ENCODE data around the gene ATP1A3.
"Not testable (repeated sequence)": the region's sequence is repeated elsewhere in the genome, so short reads cannot be mapped to it uniquely, and the experiment has no call there.

The ATP1A3 gene

DNA sequence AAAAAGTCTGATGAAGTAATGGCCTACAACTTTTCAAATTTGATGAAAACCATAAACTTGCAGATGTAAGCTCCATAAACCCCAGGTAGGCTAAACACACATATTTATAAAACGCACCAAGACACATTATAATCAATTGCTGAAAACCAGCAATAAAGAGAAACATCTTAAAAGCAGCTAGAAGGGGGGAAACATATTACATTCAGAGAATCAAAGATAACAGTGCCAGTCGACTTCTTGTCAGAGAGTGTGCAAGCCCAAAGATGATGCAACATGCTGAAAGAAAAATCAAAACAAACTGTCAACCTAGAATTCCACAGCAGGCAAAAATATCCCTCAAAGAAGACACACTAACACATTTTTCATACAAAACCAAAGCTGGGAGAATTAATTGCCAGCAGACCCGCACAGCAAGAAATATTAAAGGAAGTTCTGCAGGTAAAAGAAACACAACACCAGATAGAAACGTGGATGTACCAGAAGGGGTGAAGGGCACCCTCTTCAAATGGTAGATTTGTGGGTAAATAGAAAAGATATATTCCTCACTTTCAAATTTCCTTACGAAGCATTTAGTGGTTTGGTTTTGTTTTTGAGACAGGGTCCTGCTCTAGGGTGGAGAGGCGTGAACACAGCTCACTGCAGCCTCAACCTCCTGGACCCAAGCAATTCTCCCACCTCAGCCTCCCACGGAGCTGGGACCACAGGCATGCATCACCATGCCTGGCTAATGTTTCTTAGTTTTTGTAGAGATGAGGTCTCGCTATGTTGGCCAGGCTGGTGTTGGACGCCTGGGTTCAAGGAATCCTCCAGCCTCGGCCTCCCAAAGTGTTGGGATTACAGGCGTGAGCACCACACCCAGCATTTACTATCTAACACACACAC is 16.5 kb upstream of the ATP1A3 start:
- FAIRE-seq = no peak

DNA sequence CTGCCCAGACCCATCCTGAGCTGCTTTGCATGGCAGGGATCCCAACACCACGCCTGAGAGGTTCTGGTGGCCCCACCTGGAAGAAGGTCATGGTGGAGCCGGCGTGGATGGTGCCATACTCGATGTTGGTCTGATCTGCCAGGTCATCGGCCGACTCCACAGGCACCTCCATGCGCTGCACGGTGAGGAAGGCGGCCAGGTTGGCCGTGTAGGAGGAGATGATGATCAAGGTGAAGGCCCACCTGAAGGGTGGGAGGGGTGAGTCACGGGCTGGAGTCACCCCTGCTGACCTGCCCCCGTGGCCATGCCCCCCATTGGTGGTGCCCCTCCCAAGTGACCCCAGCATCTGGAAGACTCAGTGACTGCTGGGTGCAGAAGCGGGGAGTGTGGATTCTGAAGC is 12.5 kb upstream of the ATP1A3 start:
- FAIRE-seq = no peak

DNA sequence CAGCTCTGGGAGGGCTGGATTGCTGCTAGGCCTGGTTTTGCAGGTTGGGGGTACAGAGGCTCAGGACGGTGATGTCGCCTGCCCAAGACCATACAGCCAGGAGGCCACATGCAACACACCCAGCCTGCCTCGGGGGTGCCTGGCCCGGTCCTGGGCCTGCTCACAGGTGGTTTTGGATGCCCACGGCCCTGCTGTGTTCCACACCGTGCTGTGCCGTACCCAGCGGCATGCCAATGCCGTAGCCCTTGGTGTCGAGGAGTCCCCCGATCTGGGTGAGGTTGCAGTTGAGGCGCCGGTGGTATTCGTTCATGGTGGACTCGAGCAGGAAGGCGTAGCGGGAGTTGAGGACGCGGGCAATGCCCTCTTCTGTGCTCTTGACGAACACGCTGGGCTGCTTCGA is 11.5 kb upstream of the ATP1A3 start:
- no peak for FAIRE-seq

DNA sequence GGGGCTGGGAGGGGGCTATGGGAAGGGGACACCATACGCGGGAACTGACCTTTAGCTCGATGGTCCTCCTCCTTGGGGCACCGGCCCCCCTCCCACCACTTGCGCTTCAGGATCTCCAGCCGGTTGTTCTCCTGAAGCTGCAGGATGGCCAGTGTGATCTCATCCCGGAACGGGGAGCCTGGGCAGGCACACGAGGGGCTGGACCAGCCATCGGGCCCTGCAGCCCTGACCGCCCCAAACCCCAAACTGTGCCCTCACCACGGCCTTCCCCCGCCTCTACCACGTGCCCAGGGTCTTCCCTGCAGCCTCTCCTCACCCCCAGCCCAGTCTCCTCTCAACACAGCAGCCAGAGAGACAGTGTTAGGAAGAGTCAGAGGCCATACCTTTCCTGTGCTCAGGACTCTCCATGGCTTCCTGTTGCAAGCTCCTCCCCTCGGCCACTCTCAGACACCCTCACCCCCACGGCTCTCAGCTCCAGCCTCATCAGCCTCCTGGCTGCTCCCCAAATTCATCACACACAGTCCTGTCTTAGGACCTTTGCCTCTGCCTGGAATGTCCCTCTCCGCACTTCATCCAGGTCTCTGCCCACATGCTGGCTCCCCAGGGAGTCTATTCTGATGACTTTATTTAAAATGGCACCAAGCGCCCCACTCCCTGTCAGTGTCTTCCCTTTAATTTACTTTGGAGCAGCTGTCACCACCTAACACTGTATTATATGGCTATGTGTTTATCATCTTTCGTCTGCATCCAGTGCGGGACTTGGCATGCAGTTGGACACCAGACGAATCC is 9.7 kb upstream of the ATP1A3 start:
- no peak for FAIRE-seq

DNA sequence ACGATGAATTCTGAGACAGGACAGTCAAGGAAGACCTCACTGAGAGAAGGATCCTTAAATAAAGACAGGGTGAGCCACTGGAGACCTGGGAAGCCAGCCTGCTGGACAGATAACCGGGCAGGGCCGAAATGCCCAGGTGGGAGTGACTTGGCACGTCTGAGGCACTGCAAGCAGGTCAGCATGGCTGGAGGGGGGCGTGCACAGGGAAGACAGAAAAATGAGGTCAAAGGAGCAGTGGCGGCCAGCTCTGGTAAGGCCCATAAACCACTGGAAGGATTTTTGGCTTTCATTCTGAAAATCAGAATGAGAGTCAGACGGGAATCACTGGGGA is 5.8 kb upstream of the ATP1A3 start:
- no peak for FAIRE-seq

DNA sequence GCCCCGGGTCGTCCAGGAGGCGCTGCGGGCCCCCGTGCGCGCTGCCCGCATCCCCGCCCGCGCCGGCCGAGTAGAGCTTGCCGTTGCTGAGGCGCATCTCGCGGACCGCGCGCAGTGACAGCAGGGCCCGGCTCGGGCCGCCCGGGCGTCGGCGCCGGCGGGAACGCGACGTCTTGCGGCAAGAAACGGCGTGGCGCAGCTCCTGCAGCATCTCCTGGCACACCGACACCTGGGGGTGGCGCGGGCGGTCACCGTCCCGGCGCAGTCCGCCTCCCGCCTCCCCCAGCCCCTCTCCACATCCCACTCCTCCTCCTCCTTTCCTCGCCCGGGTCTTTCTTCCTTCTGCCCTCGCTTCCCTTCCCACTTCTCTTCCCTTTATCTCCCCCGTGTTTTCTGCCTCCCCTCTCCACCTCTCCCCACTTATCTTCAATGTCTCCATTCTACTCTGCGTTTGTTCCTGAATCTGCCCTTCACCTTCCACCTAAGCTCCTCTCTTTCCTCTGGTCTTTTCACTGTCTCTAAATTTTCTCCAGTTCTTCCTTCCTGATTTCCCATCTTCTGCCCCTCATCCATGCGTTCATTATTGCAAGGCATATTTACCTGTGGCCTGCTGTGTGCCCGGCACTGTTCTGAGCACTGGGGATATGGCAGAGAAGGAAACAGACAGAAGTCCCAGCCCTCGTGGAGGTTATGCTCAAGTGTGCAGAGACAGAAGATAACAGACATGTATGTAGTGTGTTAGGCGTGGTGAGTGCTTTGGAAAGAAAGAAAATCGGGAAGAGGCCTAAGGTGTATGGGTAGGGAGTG is 5.2 kb upstream of the ATP1A3 start:
- FAIRE-seq = no peak

DNA sequence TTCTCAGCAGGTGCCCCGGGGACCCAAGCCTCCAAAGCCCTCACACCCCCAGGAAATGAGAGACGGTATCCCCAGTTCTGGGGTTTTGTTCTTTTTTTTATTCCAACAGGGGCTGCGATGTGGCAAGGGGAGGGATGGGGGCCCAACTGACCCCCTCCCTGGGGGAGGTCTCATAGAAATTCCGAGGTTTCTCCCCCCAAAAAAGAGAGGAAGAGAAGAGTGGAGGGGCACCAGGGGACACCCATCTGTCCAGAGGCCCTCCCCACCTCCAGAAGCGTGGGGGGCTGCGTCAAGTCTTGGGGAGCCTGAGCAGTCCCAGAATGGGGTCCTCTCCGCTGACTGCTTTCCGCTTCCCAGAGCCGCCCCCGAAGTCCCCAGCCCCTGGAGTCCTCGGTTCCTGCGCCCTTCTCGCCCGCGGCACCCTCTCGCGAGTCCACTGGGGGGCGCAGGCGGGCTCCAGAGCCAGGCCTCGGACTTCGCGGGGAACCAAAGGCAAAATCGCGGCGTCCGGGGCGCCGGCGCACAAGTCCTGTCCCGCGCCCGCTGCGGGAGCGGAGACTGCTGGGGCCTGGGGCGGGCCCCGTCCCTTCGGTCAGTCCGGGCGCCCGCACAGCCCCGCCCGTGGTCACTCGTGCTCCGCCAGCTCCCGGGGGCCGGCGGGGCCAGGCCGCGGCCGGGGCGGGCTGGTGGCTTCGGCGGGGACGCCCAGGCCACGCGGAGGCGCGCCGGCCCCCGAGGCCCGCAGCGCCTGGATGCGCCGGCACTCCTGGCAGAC is 4.4 kb upstream of the ATP1A3 start:
- no peak for FAIRE-seq

DNA sequence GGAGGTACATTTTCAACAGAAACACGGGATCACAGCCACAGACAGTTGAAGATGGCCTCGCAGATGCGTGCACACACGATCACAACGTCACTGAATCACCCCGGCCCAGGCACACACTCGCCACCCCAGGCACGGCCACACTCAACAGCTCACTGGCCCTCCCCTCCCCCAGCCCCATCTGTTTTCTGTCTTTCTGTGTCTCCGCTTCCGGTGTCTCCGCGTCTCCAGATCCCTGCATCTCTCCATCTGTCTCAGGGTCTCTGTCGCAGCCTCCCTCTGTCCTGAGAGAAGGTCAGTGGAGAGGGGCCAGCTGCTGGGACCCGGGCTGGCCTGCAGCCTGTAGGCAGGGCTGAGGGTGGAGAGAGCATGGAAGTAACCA is 3.8 kb upstream of the ATP1A3 start:
- no peak for FAIRE-seq

DNA sequence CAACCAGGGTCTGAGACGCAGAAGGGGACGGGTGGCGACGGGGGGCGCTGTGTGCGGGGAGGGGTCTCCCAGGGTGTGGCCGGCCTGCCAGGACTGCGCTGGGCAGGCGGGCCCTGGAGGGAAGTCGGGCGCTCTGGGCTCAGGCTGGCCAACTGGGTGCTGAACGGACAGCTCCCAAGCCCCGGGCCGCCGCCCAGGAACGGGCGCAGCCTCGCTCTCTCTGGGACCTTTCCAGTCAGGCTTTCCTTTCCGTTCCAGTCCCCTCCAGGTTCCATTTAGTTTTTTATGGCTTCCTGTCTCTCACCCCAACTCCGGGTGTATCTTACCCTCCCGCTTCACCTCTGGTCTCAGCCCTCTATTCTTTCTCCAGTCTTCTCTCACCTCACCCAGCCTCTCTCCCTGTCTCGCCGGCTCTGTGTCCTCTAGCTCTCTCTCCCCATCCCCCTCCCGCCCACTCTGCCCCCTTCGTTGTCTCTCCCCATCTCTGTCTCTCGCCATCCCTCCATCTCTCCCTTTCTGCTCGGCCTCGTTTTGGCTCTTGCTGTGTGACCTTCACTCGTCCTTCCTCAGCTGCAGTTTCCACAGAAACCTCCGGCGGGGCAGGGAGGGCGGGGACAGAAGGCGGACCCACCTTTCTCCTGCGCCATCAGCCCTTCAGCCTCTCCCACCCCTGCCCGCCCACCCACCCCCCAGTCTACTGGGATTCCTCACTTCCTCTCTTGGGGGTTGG is 3.3 kb upstream of the ATP1A3 start:
- FAIRE-seq = no peak

DNA sequence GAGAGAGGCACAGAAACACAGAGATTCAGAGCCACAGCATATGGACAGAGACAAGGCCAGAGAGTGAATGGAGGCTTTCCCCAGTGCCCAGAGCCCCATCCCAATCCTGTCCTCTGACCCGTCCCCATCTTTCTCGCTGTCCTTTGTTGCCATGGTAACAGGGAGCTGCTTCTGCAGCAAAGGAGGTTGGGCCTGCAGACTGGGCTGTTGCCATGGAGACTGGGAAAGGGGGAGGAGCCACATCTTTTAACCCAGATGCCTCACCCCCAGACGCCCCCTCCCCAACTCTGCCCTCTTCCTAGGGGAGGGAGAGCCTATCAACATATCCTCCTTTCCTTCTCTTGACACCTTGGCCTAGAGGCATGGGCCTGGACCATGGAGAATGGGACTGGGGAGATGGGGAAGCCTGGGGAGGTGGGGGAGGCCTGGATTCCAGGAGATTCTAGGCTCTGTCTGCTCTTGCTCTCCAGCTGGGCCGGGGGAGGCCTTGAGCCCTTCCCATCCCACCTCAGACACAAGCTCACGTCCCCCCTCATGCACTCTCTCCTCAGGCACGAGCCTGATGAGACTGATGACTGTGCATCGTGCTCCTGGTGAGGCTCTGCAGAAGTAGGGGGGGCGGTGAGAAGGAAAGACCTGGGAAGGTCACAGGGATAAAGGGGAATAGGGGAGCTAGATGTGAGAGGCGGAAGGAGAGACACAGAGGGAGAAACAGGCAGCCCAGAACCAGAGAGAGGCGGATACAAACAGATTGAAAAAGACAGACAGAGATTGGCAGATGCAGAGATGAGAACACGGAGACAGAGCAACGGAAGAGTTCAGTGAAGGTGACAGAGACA is 2.1 kb upstream of the ATP1A3 start:
- FAIRE-seq = no peak

DNA sequence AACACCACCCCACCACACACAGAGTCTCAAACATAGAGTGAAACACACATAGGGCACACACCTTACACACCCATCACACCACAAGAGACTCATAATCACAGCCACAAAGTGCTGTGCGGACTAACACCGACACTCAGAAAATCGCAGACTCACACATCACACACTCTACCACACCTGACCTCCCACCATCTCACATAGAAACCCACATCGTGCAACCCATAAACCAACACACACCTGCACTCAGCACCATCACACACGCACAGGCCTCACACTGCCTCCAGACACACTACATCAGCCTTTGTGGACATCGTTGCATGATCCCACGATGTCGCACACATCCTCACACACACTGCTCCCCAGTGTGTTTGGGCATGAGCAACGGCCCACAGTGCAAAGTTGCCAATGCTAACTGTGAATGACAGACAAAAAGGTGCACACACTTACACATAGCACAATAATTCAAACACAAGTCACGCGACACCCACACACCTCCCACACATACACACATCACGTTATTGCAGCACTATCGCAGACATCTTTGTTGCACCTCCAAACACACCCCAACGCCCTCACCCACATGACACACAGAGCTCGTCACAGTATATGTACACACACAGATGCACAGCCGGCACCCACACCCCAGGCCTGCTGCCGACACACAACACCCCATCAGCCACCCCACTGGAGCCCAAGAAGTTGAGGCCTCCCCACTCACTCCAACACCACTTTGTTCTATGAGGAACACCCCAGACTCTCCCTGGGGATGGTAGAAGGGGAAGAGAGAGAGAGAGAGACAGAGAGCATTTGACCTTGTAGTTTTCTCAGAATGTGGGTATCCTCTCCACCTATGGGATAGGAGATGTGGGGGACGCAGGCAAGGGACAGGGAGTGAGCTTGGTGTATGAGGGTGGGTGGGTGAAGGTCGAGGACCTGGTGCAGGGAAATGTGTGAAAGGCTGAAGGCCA is 1.2 kb upstream of the ATP1A3 start:
- no peak for FAIRE-seq

DNA sequence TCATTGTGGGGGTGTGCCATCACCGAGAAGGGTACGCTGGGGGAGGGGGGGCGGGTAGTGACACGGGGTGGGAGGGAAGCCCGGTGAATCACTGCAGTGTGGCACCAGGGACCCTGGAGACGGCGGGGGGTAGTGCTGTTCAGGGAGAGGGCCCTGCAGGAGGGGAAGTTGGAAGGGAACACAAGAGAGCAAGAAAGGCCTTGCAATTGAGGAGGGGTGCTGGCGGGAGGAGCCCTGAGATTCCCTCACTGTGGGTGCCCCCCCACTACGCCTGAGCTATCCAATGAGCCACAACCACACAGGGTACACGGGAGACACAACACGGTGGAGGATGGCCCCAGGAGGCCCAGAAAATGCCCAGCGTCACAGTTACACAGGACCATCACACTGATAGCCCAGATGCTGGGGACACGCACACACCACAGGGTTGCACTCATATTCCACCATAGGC is 516 bp upstream of the ATP1A3 start:
- FAIRE-seq = no peak

DNA sequence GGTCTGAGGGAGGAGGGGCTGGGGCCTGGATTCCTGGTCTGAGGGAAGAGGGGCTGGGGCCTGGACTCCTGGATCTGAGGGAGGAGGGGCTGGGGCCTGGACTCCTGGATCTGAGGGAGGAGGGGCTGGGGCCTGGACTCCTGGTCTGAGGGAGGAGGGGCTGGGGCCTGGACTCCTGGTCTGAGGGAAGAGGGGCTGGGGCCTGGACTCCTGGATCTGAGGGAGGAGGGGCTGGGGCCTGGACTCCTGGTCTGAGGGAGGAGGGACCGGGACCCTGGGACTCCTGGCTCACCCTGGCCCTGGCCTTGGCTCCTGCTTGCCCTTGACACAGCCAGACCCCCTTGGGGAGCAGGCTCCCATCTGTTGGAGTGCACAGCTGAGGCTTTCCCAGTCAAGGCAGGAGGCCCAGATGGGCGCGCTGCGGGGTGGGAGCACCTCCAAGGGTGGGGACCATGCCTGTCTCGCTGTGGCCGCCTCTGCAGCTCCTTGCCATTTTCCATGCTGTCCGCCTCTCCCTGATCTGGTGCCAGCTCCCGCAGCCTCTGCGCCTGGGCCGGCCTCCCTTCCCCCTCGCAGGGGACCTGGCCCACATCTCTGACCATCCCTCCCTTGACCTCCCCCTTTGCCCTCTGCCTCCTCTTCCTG is 2.0 kb downstream of the ATP1A3 start:
- not testable (repeated sequence) for FAIRE-seq

DNA sequence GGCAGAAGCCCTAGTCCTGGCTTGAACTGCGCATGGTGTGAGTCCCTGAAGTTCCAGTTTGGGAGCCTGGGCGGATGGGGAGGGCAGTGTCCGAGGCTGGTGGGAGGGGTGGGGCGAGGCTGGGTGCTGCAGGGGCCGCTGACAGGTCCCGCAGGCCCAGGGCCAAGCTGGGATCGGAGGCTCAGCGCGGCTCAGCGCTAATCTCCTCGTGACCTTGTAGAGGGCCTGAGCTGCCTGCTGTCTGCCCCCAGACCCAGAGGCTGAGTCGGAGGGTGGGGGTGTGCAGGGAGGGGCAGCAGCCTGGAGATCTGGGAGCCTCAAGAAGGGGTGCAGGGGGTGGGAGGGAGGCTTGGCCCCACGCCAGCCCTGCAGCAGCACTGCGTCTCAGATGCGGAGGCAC is 3.0 kb downstream of the ATP1A3 start:
- no peak for FAIRE-seq

DNA sequence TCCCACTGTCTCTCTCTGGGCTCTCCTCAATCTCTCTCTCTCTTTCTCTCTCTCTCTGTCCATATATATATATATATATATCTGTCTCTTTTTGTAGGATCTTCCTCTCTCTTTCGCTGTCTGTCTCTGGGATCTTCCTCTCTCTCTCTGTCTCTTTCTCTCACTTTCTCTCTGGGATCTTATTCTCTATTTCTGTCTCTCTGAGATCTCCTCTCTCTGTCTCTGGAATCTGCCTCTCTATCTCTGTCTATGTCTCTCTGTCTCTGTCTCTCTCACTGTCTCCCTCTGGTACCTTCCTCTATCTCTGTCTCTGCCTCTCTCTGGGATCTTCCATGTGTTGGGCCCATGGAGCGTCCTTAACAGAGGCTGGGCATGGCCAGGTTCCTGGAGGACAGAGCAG is 3.4 kb downstream of the ATP1A3 start:
- FAIRE-seq = no peak

DNA sequence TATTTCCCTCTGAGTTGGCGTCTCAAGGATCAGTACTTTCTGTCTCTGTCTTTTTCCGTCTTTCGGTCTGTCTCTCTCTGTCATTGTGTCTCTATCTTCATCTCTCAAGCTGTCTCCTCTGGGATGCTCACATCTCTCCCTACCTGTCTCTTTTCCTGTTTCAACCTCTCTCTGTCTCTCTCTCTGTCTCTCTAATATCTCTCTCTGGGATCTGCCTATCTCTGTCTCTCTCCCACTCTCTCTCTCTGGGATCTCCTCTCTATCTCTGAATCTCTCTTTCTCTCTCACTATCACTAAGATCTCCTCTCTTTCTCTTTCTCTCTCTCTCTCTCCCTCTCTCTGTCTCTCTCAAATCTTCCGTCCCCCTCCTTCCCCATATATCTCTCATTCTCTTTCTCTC is 4.0 kb downstream of the ATP1A3 start:
- FAIRE-seq = no peak

DNA sequence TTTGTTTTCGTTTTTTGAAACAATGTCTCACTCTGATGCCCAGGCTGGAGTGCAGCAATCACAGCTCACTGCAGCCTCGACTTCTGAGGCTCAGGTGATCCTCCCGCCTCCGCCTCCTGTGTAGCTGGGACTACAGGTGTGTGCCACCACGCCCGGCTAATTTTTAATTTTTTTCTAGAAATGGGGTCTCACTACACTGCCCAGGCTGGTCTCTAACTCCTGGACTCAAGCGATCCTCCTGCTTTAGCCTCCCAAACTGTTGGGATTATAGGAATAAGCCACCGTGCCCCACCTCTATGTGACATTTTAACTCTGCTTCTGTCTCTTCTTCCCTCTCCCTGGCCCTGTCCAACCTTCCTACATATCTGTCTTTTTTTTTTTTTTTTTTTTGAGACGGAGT is 5.1 kb downstream of the ATP1A3 start:
- FAIRE-seq = no peak

DNA sequence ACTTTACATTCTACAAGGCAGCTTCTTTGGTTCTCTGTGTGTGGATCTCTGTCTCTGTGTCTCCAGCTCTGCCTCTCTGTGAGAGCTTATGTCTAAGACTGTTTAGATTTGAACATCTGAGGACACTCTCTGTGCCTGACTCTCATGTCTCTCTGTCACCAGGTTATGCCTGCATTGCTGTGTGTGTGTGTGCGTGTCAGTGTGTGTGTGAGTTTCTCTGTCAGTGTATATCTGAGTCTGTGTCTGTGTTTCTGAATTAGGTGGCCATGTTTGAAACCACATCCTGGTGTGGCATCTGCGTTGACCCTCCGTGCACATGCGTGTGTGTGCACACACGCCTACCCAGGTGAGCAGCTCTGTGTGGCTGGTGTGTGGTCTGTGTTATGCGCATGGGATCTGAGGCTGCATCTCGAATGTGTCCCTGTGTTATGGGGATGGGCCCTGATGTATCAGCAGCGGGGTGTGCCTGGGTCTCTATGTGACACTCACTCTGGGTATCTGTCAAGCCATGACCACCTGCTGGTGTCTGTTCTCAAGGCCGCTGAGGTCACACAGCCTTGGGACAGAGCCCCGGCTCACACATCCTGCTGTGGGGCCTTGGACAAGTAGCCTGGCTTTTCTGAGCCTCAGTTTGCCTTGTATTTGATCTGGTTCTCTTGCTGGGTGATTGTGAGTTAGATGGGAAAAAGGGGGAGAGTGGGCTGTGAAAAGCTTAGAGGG is 6.7 kb downstream of the ATP1A3 start:
- FAIRE-seq = no peak

DNA sequence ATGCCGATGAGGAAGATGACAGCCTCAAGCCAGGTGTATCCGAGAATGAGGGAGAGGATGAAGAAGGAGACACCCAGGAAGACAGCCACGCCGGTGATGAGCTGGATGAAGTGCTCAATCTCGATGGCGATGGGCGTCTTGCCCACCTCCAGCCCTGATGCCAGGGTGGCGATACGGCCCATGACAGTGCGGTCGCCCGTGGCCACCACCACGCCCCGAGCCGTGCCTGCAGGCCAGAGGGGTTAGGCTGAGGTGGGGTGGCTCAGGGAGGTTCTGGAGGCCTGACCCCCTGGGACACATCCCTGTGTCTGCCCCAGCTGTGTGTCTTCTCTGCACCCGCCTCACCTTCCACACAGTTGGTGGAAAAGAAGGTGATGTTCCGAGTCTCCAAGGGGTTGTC is 9.1 kb downstream of the ATP1A3 start:
- no peak for FAIRE-seq

Data from A204.1 (cell line).